ENCODE results near the gene CELA2A. TPM values are rescaled to one million over a fixed set of nuclear protein-coding genes. Genes with fewer than 3 reads are reported as not detected.

Gene CELA2A
- total RNA-seq, result not detected in 2 replicates

DNA sequence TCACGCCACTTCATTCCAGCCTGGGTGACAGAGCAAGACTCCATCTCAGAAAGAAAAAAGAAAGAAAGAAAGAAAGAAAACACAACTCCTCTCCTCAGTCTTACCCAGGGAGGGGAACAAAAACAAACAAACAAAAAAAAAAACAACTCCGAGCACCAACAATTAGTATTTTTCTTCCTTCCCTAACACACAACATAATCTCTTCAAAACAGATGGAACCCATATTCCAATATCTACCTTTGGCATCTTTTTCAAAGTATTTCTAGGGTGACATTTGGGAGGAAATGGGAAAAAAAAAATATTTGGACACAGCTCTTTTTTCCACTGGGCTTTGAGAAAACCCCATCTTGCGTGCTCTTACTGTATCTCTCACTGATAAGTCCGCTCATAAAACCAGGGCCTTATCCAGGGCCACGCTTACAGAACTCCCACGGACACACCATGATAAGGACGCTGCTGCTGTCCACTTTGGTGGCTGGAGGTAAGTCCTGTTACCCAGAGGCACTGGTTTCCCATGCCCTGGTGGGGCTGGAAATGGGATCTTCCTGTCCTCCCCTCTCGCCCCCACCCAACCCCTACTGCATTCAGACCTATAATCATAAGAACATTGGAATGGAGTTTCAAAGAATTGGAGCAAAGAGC lies at the start of gene CELA2A:
Gene CELA2A, plus strand, starts transcription at position 420 of the 642 bp plus-strand sequence. Its CDS starts 22 bp downstream, at position 442.

DNA sequence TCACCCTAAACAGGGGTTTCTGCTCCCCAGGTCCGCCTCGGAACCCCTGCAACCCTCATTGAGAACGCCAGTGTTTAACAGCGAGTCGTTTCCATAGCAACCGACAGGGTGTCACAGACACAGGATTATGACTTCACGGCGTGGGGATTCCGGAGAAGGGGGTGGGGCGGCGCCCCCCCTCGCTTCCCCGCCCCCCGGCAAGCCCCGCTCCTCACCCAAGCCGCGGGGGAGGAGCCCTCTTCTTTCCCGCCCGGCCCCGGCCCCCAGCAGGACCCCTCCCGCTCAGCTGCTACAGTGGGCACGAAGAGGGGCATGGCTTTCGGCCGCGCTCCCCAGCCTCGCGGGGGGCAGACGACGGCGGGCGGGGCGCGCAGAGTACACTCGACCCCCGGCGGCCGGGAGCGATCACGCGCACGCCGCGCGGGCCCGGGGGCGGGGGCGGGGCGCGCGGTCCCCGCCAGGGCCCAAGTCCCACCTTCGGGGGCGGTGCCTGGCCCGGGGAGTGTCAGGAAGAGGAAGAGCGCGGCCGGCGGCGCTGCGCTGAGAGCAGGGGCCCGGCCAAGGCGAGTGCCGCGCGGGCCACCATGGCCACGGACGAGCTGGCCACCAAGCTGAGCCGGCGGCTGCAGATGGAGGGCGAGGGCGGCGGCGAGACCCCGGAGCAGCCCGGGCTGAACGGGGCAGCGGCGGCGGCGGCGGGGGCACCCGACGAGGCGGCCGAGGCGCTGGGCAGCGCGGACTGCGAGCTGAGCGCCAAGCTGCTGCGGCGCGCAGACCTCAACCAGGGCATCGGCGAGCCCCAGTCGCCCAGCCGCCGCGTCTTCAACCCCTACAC lies 46.9 kb upstream of the CELA2A start, which contains the start of gene EFHD2:
Gene EFHD2, plus strand, starts transcription at position 501 of the 835 bp plus-strand sequence. Its CDS starts 84 bp downstream, at position 585.

DNA sequence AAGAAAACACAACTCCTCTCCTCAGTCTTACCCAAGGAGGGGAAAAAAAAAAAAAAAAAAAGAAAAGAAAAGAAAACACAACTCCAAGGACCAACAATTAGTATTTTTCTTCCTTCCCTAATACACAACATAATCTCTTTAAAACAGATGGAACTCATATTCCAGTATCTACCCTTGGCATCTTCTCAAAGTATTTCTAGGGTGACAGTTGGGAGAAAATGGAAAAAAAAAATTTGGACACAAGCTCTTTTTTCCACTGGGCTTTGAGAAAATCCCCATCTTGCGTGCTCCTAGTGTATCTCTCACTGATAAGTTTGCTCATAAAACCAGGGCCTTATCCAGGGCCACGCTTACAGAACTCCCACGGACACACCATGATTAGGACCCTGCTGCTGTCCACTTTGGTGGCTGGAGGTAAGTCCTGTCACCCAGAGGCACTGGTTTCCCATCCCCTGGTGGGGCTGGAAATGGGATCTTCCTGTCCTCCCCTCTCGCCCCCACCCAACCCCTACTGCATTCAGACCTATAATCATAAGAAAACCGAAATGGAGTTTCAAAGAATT lies 19.3 kb downstream of the CELA2A start, which contains the start of gene CELA2B:
Gene CELA2B, plus strand, starts transcription at position 353 of the 563 bp plus-strand sequence. Its CDS starts 22 bp downstream, at position 375.

Other genes with a start within 250 kb of the CELA2A start
- under 0.01 TPM in 1 of 2 replicates, not detected in the other for gene FHAD1, start 209.5 kb upstream of the CELA2A start, total RNA-seq
- gene EFHD2, start 46.8 kb upstream of the CELA2A start, total RNA-seq, result 71.5 and 83.0 TPM in 2 replicates
- gene CTRC, start 18.3 kb upstream of the CELA2A start, total RNA-seq, result not detected in 2 replicates
- gene CELA2B, start 19.4 kb downstream of the CELA2A start, total RNA-seq, result not detected in 2 replicates
- 5.8 and 7.6 TPM in 2 replicates for gene CASP9, start 67.5 kb downstream of the CELA2A start, total RNA-seq
- 14.0 and 16.3 TPM in 2 replicates for gene DNAJC16, start 70.1 kb downstream of the CELA2A start, total RNA-seq
- 0.70 and 0.99 TPM in 2 replicates for gene AGMAT, start 128.3 kb downstream of the CELA2A start, total RNA-seq
- gene DDI2, start 160.7 kb downstream of the CELA2A start, total RNA-seq, result 9.3 and 15.2 TPM in 2 replicates
- 20.6 and 23.6 TPM in 2 replicates for gene PLEKHM2, start 227.6 kb downstream of the CELA2A start, total RNA-seq

Measured in airway epithelial cell (primary cell).